ENCODE measurements around the gene TFAP2C.
"Not testable (repeated sequence)": the region's sequence is repeated elsewhere in the genome, so short reads cannot be mapped to it uniquely, and the experiment has no call there.

Gene TFAP2C

DNA sequence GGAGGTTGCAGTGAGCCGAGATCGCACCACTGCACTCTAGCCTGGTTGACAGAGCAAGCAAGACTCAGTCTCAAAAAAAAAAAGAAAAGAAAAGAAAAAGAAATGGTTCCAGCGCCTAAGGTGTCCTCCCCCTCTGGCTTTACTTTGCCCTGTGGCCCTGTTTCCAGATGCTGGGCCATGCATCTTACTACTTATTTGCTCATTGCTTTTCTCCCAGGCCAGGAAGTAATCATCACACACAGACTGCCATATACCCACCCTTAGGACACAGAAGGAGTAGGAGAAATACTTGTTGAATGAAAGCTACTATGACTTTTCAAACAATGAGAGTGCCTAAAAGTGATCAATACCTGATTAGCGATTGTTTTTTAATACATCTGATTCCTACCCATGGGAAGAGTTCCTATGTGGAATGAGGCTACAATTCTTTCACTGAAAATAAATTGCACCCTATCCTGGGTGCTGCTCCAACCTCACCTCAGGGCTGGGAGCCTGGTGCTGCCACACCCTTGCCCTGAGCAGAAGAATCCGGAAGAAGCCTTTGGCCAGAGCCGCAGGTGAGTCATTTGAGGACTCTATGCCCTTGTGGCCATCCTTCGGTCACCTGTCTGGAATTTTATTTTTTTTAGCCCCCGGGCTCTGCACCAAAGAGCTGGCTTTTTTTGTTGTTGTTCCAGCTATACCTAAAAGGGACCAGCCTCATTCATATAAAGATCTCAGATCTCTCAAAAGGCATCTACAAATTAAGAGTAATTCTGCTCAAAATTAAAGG lies 22.7 kb upstream of the TFAP2C start:
- Mint-ChIP-seq H3K27ac (no peak overlapping the region), H3K4me3 (no peak overlapping the region), H3K9me3 (no peaks in the 10 kb centered on the region), H3K27me3 (no peaks in the 10 kb centered on the region), H3K4me1 (no peaks in the 10 kb centered on the region)
- ATAC-seq (no peak), DNase-seq (no peak)

GRCh38 chr20:56607061-56607704 lies 21.9 kb upstream of the TFAP2C start:
- no peak overlapping the region for H3K4me3 Mint-ChIP-seq
- no peak overlapping the region for H3K27ac Mint-ChIP-seq
- H3K4me1 Mint-ChIP-seq: no peaks in the 10 kb centered on the region
- no peak for DNase-seq
- no peaks in the 10 kb centered on the region for H3K9me3 Mint-ChIP-seq
- no peaks in the 10 kb centered on the region for H3K27me3 Mint-ChIP-seq
- no peak for ATAC-seq

- H3K27me3 Mint-ChIP-seq: no peaks in the 10 kb centered on the region
- H3K4me3 Mint-ChIP-seq: no peak overlapping the region
Measured at GRCh38 chr20:56608376-56608775, 20.7 kb upstream of the TFAP2C start.

DNA sequence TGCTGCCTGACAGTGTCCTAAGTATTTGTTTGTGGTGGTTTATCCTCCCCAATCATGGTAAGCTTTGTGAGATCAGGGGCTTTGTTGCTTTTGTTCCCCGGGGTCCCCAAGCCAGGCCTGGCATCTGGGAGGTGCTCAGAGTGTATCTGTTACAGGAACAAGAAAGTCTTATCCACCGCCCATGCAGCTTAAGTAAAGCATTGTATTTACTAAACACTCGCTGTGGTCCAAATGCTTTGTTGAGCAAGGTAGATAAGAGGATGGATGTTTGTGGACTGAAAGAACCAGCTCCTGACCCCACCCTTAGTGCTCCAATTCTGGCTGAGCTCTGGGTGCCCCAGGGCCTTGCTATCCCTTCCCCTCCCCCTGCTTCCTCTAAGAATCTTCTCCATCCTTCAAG lies 19.8 kb upstream of the TFAP2C start:
- no peaks in the 10 kb centered on the region for H3K27me3 Mint-ChIP-seq
- no peaks in the 10 kb centered on the region for H3K9me3 Mint-ChIP-seq

More at GRCh38 chr20:56608376-56608775, 20.7 kb upstream of the TFAP2C start:
- Mint-ChIP-seq H3K4me1 (no peaks in the 10 kb centered on the region), H3K27ac (no peak overlapping the region), H3K9me3 (no peaks in the 10 kb centered on the region)
- no peak for ATAC-seq
- DNase-seq: no peak

GRCh38 chr20:56610098-56610497 lies 19.0 kb upstream of the TFAP2C start:
- Mint-ChIP-seq H3K27me3 (no peaks in the 10 kb centered on the region), H3K27ac (no peak overlapping the region), H3K4me3 (no peak overlapping the region), H3K4me1 (no peaks in the 10 kb centered on the region), H3K9me3 (no peaks in the 10 kb centered on the region)
- DNase-seq (no peak), ATAC-seq (no peak)

More for the DNA sequence above, 19.8 kb upstream of the TFAP2C start:
- DNase-seq (no peak), ATAC-seq (no peak)
- H3K4me1 Mint-ChIP-seq: no peaks in the 10 kb centered on the region
- no peak overlapping the region for H3K27ac Mint-ChIP-seq
- no peak overlapping the region for H3K4me3 Mint-ChIP-seq

- Mint-ChIP-seq H3K27me3 (peaks cover 12% of the 10 kb centered on the region), H3K4me3 (no peak overlapping the region), H3K9me3 (no peaks in the 10 kb centered on the region), H3K27ac (no peak overlapping the region), H3K4me1 (no peaks in the 10 kb centered on the region)
- no peak for ATAC-seq
- DNase-seq: no peak
Measured at GRCh38 chr20:56614196-56614595, 14.9 kb upstream of the TFAP2C start.

DNA sequence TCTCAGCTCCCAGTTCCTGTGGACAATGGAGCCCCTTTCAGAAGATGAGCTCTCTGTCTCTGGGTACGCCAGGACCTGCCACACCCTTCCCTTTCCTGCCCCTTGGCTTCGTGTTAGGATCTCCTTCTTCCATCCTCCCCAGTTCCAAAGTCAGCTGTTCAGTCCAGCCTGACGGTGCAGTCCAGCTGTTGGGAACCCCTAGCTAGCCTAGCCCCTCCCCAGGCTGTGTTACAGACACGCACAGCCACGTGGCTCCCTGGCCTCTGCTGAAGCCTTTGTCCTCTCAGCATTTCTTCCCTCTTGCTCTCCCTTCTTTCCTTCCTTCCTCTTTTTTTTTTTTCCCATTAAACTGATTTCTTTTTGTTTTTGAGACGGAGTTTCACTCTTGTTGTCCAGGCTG lies 12.4 kb upstream of the TFAP2C start:
- H3K9me3 Mint-ChIP-seq: no peaks in the 10 kb centered on the region
- H3K27ac Mint-ChIP-seq: no peak overlapping the region
- no peaks in the 10 kb centered on the region for H3K4me1 Mint-ChIP-seq

GRCh38 chr20:56617489-56617888 lies 11.6 kb upstream of the TFAP2C start:
- Mint-ChIP-seq H3K27me3 (peaks cover 12% of the 10 kb centered on the region), H3K9me3 (no peaks in the 10 kb centered on the region), H3K4me1 (no peaks in the 10 kb centered on the region), H3K4me3 (no peak overlapping the region), H3K27ac (no peak overlapping the region)
- no peak for ATAC-seq
- DNase-seq: no peak

More for the DNA sequence above, 12.4 kb upstream of the TFAP2C start:
- ATAC-seq (no peak), DNase-seq (no peak)
- Mint-ChIP-seq H3K27me3 (peaks cover 12% of the 10 kb centered on the region), H3K4me3 (no peak overlapping the region)

- Mint-ChIP-seq H3K27me3 (peaks cover 42% of the 10 kb centered on the region), H3K4me1 (peaks cover 6% of the 10 kb centered on the region), H3K27ac (no peak overlapping the region), H3K4me3 (no peak overlapping the region), H3K9me3 (no peaks in the 10 kb centered on the region)
- ATAC-seq (no peak), DNase-seq (no peak)
Measured at GRCh38 chr20:56621730-56622129, 7.4 kb upstream of the TFAP2C start.

DNA sequence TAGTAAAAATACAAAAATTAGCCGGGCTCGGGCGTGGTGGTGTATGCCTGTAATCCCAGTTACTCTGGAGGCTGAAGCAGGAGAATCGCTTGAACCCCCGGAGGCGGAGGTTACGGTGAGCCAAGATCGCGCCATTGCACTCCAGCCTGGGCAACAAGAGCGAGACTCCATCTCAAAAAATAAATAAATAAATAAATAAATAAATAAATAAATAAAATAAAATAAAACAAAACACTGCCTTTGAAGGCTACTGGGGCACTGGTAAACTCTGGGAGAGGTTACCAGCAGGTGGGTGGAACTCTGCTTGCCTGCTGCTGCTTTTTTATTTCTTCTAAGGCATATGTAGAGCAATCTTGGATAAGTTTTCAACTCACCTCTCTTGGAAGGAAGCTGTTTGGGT lies 5.2 kb upstream of the TFAP2C start:
- H3K27ac Mint-ChIP-seq, ATAC-seq, H3K4me3 Mint-ChIP-seq, H3K9me3 Mint-ChIP-seq, DNase-seq: not testable (repeated sequence)
- H3K27me3 Mint-ChIP-seq: peaks cover 58% of the 10 kb centered on the region
- H3K4me1 Mint-ChIP-seq: peaks cover 20% of the 10 kb centered on the region

GRCh38 chr20:56624786-56625681 lies 4.1 kb upstream of the TFAP2C start:
- Mint-ChIP-seq H3K27me3 (peaks cover 69% of the 10 kb centered on the region), H3K27ac (no peak overlapping the region), H3K4me3 (no peak overlapping the region), H3K4me1 (peaks cover 31% of the 10 kb centered on the region), H3K9me3 (no peaks in the 10 kb centered on the region)
- no peak for ATAC-seq
- no peak for DNase-seq

GRCh38 chr20:56625837-56626236 lies 3.3 kb upstream of the TFAP2C start:
- no peaks in the 10 kb centered on the region for H3K9me3 Mint-ChIP-seq

GRCh38 chr20:56626367-56627121 lies 2.6 kb upstream of the TFAP2C start:
- no peaks in the 10 kb centered on the region for H3K9me3 Mint-ChIP-seq
- H3K4me1 Mint-ChIP-seq: peaks cover 32% of the 10 kb centered on the region
- H3K27me3 Mint-ChIP-seq: peaks cover 84% of the 10 kb centered on the region
- no peak for DNase-seq
- H3K4me3 Mint-ChIP-seq: peak overlapping the region in 1 of 2 donors; percentile 26
- H3K27ac Mint-ChIP-seq: peak overlapping the region in 1 of 2 donors; percentile 67
- no peak for ATAC-seq

More at GRCh38 chr20:56625837-56626236, 3.3 kb upstream of the TFAP2C start:
- Mint-ChIP-seq H3K27me3 (peaks cover 77% of the 10 kb centered on the region), H3K27ac (no peak overlapping the region), H3K4me3 (no peak overlapping the region), H3K4me1 (peaks cover 32% of the 10 kb centered on the region)
- DNase-seq (no peak), ATAC-seq (no peak)

DNA sequence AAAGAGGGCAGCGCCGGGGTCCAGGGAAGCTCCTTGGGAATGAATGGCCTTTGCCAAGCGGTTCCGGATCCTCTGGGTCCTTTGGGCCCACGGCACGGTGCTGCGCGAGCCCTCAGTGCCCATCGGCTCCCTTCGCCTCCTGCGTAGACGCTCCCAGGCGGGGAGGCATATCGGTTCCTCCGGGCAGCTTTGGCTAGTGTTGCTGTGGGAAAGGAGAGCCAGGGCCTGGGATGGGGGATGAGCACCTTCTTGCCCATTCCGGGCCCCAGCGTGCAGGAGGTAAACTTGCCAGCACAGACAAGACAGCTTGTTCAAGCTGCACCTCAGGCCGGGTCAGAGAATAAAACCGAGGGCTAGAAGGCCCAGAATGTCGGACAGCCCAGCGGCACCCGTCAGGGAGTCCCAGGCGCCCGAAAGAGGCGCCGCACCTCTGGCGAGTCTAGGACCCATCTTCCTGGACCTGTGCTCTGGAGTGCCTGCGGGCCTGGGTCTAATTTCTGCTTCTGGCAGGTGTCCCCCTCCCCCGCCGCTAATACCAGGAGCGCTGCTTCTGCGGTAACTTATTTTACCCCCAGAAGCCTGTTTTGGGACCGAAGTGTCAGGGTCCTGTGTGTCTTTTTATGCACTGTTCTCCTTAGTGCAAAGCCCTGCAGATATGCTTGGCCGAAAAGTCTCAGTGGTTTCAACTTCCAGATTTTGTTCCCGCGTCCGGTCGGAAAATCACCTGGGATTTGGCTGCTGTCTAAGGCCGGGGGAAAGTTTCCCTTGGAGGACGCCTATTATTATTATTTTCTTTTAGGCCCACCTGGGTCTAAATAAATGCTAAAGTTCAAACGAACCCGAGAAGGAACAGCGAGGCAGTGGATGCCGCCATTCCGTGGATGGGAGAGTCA lies 1.7 kb upstream of the TFAP2C start:
- peaks cover 32% of the 10 kb centered on the region for H3K4me1 Mint-ChIP-seq
- no peak overlapping the region for H3K27ac Mint-ChIP-seq
- peaks cover 92% of the 10 kb centered on the region for H3K27me3 Mint-ChIP-seq
- H3K9me3 Mint-ChIP-seq: no peaks in the 10 kb centered on the region
- DNase-seq (no peak), ATAC-seq (no peak)
- H3K4me3 Mint-ChIP-seq: peak overlapping the region; percentile 21 to 47

Data from stimulated activated naive CD8-positive, alpha-beta T cell treated with anti-CD3 and anti-CD28 coated beads, Interleukin-15, amount 100 ng/mL, for 72 hours (primary cell).